Coronary artery (tissue), 2 donors: ENCODE measurements around the gene COL20A1.

ENCODE experiments used
- DNase-seq: peaks from one replicate; pipeline ENCODE4 v3.0.0-alpha.2; 2017; ENCODE audit warnings: low spot score
- H3K27ac ChIP-seq, 2 donors: fragments of 200-600 bp; sonication (generic); one replicate each; pipeline ENCODE4 v1.5.1; 2016 to 2019
- H3K4me3 ChIP-seq: fragments of 200-600 bp; sonication (generic); 2 replicates; pipeline ENCODE4 v1.5.1; 2016; ENCODE audit warnings: mild to moderate bottlenecking, moderate library complexity
- TF ChIP-seq, protein P1 (sequence below): fragments of 200-600 bp; sonication (generic); IDR thresholded peaks from one replicate; pipeline ENCODE4 v1.5.1; 2019; ENCODE audit warnings: antibody characterized with exemption

The COL20A1 gene

DNA sequence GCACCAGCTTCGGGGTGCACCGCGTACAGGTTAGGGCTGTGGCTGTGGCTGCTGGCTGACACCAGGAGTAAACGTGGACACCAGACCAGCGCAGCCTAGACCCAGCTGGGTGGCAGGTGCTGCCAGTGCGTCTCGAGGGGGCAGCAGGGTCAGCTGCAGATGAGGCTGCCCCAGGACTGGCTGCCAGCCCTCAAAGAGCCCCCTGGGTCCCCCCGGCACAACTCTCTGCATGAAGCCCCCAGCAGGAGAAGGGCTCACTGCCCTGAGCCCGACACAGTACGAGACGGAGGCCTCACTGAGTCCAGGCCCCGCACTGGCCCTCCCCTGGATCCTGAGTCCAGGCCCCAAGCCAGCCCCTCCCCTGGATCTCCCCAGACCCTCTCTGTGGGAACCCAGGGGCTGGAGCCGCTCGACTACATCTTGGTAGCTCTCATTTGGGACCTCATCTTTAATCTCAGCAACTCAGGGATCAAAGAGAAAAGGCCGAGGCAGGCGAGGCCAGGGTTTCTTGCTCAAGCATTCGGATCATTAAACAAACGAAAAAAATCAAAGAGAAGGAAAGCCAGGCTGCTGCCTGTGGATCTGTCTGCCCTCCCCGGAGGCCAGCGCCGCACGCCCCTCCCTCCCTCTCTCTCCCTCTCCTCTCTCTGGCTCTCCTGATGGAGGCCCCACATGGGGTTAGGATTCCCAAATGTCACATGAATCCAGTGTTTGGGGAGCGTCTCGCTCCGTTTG, 31.8 kb upstream of the COL20A1 start:
- Histone ChIP-seq H3K27ac (no peak overlapping the region), H3K4me3 (no peak overlapping the region)
- DNase-seq = no peak
- TF ChIP-seq, protein P1, sequence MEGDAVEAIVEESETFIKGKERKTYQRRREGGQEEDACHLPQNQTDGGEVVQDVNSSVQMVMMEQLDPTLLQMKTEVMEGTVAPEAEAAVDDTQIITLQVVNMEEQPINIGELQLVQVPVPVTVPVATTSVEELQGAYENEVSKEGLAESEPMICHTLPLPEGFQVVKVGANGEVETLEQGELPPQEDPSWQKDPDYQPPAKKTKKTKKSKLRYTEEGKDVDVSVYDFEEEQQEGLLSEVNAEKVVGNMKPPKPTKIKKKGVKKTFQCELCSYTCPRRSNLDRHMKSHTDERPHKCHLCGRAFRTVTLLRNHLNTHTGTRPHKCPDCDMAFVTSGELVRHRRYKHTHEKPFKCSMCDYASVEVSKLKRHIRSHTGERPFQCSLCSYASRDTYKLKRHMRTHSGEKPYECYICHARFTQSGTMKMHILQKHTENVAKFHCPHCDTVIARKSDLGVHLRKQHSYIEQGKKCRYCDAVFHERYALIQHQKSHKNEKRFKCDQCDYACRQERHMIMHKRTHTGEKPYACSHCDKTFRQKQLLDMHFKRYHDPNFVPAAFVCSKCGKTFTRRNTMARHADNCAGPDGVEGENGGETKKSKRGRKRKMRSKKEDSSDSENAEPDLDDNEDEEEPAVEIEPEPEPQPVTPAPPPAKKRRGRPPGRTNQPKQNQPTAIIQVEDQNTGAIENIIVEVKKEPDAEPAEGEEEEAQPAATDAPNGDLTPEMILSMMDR = no peak

DNA sequence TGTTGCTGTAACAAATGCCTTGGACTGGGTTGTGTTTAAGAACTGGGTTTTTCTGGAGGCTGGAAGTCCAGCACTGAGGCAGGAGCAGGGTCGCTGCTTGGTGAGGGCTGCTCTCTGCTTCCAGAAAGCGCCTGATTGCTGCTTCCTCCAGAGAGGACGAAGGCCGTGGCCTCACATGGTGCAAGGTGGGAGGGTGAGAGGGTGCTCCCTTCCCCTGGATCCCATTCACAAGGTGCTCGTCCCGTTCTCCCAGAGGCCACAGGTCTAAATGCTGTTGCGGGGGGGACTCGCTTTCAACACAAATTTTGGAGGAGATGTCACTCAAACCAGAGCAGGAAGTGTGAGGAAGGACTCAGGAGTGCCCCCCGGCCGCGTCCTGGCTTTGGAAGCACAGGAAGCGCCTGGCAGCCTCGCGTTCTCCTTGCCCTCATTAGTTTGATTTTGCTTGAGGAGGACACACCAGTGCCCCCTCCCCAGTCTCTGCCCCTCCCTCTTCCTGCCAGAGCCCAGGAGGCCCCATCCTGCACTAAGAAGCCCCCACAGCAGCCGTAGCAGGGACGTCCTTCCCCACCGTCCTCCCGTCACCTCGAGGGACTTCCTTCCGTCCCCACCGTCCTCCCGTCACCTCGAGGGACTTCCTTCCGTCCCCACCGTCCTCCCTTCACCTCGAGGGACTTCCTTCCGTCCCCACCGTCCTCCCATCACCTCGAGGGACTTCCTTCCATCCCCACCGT, 31.0 kb upstream of the COL20A1 start:
- no peak overlapping the region for H3K27ac ChIP-seq
- DNase-seq = no peak
- TF ChIP-seq, protein P1 = no peak

DNA sequence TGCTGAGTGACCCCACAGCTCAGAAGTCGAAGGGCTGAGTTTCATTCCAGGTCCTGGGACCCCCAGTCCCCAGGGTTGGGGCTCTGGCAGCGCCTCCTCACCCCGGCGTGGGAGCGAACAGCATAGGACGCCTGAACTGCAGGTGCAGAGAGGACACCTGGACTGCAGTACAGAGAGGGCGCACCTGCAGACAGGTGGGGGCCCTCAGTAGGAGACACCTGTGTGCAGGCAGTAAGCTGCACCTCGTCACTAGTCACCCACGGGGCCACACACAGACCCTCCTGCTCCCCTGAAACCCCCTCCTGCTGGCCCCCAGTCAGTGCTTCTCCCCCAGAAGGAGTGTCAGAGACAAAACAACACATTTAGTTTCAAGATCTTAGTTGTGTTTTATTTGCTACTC, 30.1 kb upstream of the COL20A1 start:
- no peak overlapping the region for H3K4me3 ChIP-seq
- no peak overlapping the region for H3K27ac ChIP-seq
- TF ChIP-seq, protein P1 = no peak
- DNase-seq = no peak

More for the DNA sequence above, 31.0 kb upstream of the COL20A1 start:
- H3K4me3 ChIP-seq = no peak overlapping the region

DNA sequence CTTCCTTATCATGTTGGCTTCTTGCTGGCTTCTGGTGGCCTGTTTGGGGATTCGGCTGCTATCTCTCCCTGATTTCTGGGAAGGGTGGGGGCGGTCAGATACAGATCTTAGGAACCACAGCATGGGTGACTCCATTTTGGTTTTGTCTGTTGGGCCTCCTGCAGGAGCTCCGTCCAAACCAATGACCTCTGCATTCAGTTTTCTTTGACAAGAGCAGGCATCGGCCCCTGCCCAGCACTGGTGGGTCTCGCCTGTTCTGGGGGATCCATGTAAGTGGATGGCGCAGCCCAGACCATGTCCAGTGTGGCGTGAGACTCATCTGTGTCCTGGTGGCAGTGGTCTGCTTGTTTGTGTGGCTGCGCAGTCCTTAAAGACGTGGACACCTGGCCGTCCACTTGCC, 29.0 kb upstream of the COL20A1 start:
- no peak overlapping the region for H3K27ac ChIP-seq
- H3K4me3 ChIP-seq = no peak overlapping the region
- TF ChIP-seq, protein P1 = no peak
- DNase-seq = no peak

DNA sequence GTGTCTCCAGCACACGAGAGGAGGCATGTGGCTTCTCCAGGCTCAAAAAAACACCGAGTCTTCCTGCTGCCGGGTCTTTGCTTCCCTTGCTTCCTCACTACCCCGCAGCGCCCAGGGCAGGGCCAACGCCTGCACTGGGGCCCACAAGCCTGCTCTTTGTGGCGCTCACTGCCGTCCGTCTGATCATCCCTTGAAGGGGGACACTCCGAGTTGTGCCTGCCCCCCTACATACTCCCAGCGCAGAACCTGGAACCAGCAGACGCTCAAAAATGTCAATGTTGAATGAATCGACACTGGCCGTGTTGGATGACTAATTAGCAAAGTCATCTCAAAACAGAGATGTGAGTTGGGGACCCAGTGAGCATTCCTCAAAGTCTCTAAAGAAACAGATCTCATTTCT, 28.5 kb upstream of the COL20A1 start:
- TF ChIP-seq, protein P1 = no peak
- no peak for DNase-seq
- Histone ChIP-seq H3K27ac (no peak overlapping the region), H3K4me3 (no peak overlapping the region)

DNA sequence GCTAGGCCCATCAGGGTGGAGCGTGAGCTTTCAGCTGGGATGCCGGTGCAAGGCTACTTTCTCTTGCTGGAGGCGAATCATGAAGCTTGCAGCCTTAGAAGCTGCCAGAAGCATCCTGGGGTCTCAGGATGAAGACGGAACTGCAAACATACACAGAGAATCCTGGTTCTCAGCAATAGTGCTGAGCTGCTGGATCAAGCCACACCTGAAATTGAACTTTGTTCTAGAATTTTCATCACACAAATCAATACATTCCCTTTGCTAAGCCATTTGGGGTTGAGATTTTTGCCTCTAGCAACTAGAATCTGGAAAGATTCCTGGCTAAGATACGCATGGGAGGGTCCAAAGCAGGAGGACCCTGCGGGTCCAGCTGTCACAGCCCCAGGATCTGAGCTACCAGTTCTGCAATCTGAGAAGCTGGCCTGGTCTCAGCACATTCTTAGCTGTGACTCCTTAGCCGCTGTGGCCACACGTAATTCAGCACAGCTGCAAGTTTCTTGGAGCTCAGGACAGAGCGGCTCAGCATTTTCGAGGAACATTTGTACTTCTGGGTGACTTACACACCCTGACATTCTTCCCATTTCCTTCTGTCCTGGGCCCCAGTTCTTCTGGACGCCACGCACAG, 27.0 kb upstream of the COL20A1 start:
- no peak for DNase-seq
- TF ChIP-seq, protein P1 = no peak
- no peak overlapping the region for H3K27ac ChIP-seq
- H3K4me3 ChIP-seq = no peak overlapping the region
